HCT116 (cell line): ENCODE results near the gene ZNF488. TPM values are rescaled to one million over a fixed set of nuclear protein-coding genes. Genes with fewer than 3 reads are reported as not detected.

Source experiments
- ATAC-seq: fragments of 200-7000 bp; cut with Tn5 transposase; 2 replicates; pipeline ENCODE4 v1.9.1; 2020; ENCODE audit warnings: mild to moderate bottlenecking, moderate library complexity
- BruUV-seq: library from RNA; stranded (reverse); fragments of 400-500 nt; replicated peaks from 2 replicates; lab custom pipeline; 2021; lab: Mats Ljungman, UMichigan
- CTCF ChIA-PET: fragments of 300-600 bp; sonication (Branson Sonifier 250); formaldehyde crosslinking; loops from one replicate; lab custom pipeline; 2021; ENCODE audit warnings: antibody characterized with exemption; lab: Charles Lee
- POLR2A ChIA-PET: fragments of 300-600, 350-600 bp; sonication (Branson Sonifier 250); formaldehyde crosslinking; loops from one replicate; lab custom pipeline; 2021; ENCODE audit warnings: antibody characterized with exemption; lab: Charles Lee
- RAD21 ChIA-PET, 2 experiments: fragments of 300-600 bp; sonication (Branson Sonifier 250); formaldehyde crosslinking; loops; one replicate each; lab custom pipeline; 2023; ENCODE audit warnings: low total read pairs in 2 of 2; ENCODE audit not compliant: uncharacterized antibody in 2 of 2, unreplicated experiment in 2 of 2, low non-redundant PET in 1 of 2; lab: Charles Lee
- DNase-seq: peaks from one replicate; pipeline ENCODE4 v3.0.0-alpha.2; 2010; ENCODE audit warnings: low read depth, low spot score
- H2AFZ ChIP-seq: fragments of 200-600 bp; shearing (Covaris generic), sonication (generic); 2 replicates; pipeline ENCODE4 v1.6.1; 2017; ENCODE audit warnings: low read depth, mixed run types, mixed read lengths, antibody characterized with exemption, low read length; ENCODE audit not compliant: poor library complexity, severe bottlenecking
- H3K27ac ChIP-seq: 2 replicates; pipeline ENCODE4 v1.5.1; 2012; ENCODE audit warnings: low read depth, low read length
- H3K27me3 ChIP-seq: fragments of 200-600 bp; sonication (generic); 2 replicates; pipeline ENCODE4 v1.6.1; 2016; ENCODE audit warnings: mixed run types, low read length, mixed read lengths; ENCODE audit not compliant: insufficient read depth
- H3K36me3 ChIP-seq, 2 experiments: fragments of 200-500 bp in 1 of 2; fragments of 200-600 bp in 1 of 2; sonication (Bioruptor generic) in 1 of 2; sonication (generic) in 1 of 2; 2 replicates each; pipeline versions ENCODE4 v1.5.1 to v1.6.1; 2014 to 2016; ENCODE audit warnings: low read length in 2 of 2, inconsistent platforms in 1 of 2, mixed read lengths in 1 of 2, mixed run types in 1 of 2; ENCODE audit not compliant: insufficient read depth in 2 of 2, control insufficient read depth in 1 of 2
- H3K4me1 ChIP-seq, 2 experiments: fragments of 200-600 bp in 1 of 2; sonication (generic) in 1 of 2; 2 replicates each; pipeline versions ENCODE4 v1.5.1 to v1.6.1; 2012 to 2017; ENCODE audit warnings: low read length in 2 of 2, inconsistent platforms in 1 of 2, mild to moderate bottlenecking in 1 of 2, mixed read lengths in 1 of 2, mixed run types in 1 of 2, moderate library complexity in 1 of 2; ENCODE audit not compliant: insufficient read depth in 2 of 2, control insufficient read depth in 1 of 2
- H3K4me2 ChIP-seq: fragments of 200-600 bp; sonication (generic); 2 replicates; pipeline ENCODE4 v1.6.1; 2017; ENCODE audit warnings: mixed run types, low read length, mixed read lengths
- H3K4me3 ChIP-seq, 2 experiments: fragments of 200-600 bp in 1 of 2; sonication (generic) in 1 of 2; replicated peaks in 1 of 2; 2 replicates each; pipeline ENCODE4 v1.5.1; 2011 to 2016; ENCODE audit warnings: low read length in 2 of 2, control low read depth in 1 of 2, low read depth in 1 of 2, mild to moderate bottlenecking in 1 of 2, mixed read lengths in 1 of 2, mixed run types in 1 of 2
- H3K79me2 ChIP-seq: fragments of 200-600 bp; sonication (generic); 2 replicates; pipeline ENCODE4 v1.6.1; 2017; ENCODE audit warnings: mild to moderate bottlenecking, mixed run types, low read length, moderate library complexity, mixed read lengths; ENCODE audit not compliant: insufficient read depth
- H3K9ac ChIP-seq: fragments of 200-600 bp; sonication (generic); 2 replicates; pipeline ENCODE4 v1.6.1; 2016; ENCODE audit warnings: low read length, mixed read lengths
- H3K9me2 ChIP-seq: fragments of 200-600 bp; sonication (generic), shearing (Covaris generic); 2 replicates; pipeline ENCODE4 v1.6.1; 2017; ENCODE audit warnings: mixed run types, mild to moderate bottlenecking, moderate library complexity; ENCODE audit not compliant: insufficient read depth
- H3K9me3 ChIP-seq, 2 experiments: fragments of 200-500 bp in 1 of 2; fragments of 200-600 bp in 1 of 2; sonication (Bioruptor generic) in 1 of 2; sonication (generic) in 1 of 2; 2 replicates each; pipeline ENCODE4 v1.6.1; 2014 to 2017; ENCODE audit warnings: low read length in 2 of 2, mixed read lengths in 2 of 2, inconsistent platforms in 1 of 2, low read depth in 1 of 2, mild to moderate bottlenecking in 1 of 2, mixed run types in 1 of 2, moderate library complexity in 1 of 2; ENCODE audit not compliant: control insufficient read depth in 1 of 2, insufficient read depth in 1 of 2
- H4K20me1 ChIP-seq: fragments of 200-600 bp; sonication (generic), shearing (Covaris generic); 2 replicates; pipeline ENCODE4 v1.6.1; 2017; ENCODE audit warnings: mixed run types, mild to moderate bottlenecking, moderate library complexity; ENCODE audit not compliant: insufficient read depth
- CBX3 ChIP-seq: IDR thresholded peaks from 2 replicates; pipeline ENCODE4 v1.6.1; 2012; ENCODE audit warnings: low read depth
- CEBPB ChIP-seq: IDR thresholded peaks from 2 replicates; pipeline ENCODE4 v1.6.1; 2012; ENCODE audit warnings: low read depth
- CTCF ChIP-seq, 3 experiments: fragments of 200-600 bp in 1 of 3; sonication (generic) in 1 of 3; IDR thresholded peaks in 2 of 3; conservative IDR thresholded peaks in 1 of 3; 2 replicates each; pipeline ENCODE4 v1.5.1; 2012 to 2017; ENCODE audit warnings: low read depth in 2 of 3, low read length in 2 of 3, antibody characterized with exemption in 1 of 3, borderline replicate concordance in 1 of 3, control low read depth in 1 of 3, mild to moderate bottlenecking in 1 of 3, mixed read lengths in 1 of 3, mixed run types in 1 of 3, moderate library complexity in 1 of 3; ENCODE audit not compliant: insufficient read depth in 1 of 3
- EGR1 ChIP-seq: IDR thresholded peaks from 2 replicates; pipeline ENCODE4 v1.6.1; 2012; ENCODE audit warnings: low read depth
- EZH2 ChIP-seq: fragments of 200-600 bp; sonication (generic); IDR thresholded peaks from 2 replicates; pipeline ENCODE4 v1.6.1; 2017; ENCODE audit warnings: antibody characterized with exemption, mixed run types
- EZH2phosphoT487 ChIP-seq: fragments of 200-600 bp; IDR thresholded peaks from 2 replicates; pipeline ENCODE4 v1.6.1; 2018; ENCODE audit warnings: antibody characterized with exemption, borderline replicate concordance
- JUND ChIP-seq: IDR thresholded peaks from 2 replicates; pipeline ENCODE4 v1.6.1; 2012
- POLR2AphosphoS5 ChIP-seq: IDR thresholded peaks from 2 replicates; pipeline ENCODE4 v1.6.1; 2011; ENCODE audit warnings: mild to moderate bottlenecking, low read depth, low read length, moderate library complexity
- RAD21 ChIP-seq: IDR thresholded peaks from 2 replicates; pipeline ENCODE4 v1.6.1; 2012; ENCODE audit warnings: low read depth, mild to moderate bottlenecking
- REST ChIP-seq: IDR thresholded peaks from 2 replicates; pipeline ENCODE4 v1.6.1; 2012; ENCODE audit warnings: low read depth
- SIN3A ChIP-seq: IDR thresholded peaks from 2 replicates; pipeline ENCODE4 v1.6.1; 2012; ENCODE audit warnings: low read depth
- SRF ChIP-seq: IDR thresholded peaks from 2 replicates; pipeline ENCODE4 v1.6.1; 2012; ENCODE audit warnings: low read depth
- TCF7L2 ChIP-seq: IDR thresholded peaks from 2 replicates; pipeline ENCODE4 v1.7.0; 2011; ENCODE audit warnings: borderline replicate concordance, inconsistent platforms; ENCODE audit not compliant: insufficient read depth, insufficient read length; ENCODE audit errors: extremely low read depth
- YY1 ChIP-seq: IDR thresholded peaks from 2 replicates; pipeline ENCODE4 v1.6.1; 2011; ENCODE audit warnings: low read length, low read depth, moderate library complexity, mild to moderate bottlenecking; ENCODE audit not compliant: insufficient replicate concordance; ENCODE audit errors: extremely low read depth
- ZNF274 ChIP-seq: fragments of 200-500 bp; sonication (Bioruptor generic); IDR thresholded peaks from 2 replicates; pipeline ENCODE4 v1.6.1; 2014; ENCODE audit warnings: mild to moderate bottlenecking, low read depth, low read length, inconsistent platforms
- intact Hi-C: fragments of 100-400 bp; cut with micrococcal nuclease; formaldehyde crosslinking; loops from 2 replicates; pipeline ENCODE4 v1.10.0; 2022
- total RNA-seq: library from RNA; stranded (reverse); gene quantifications from one replicate; pipeline ENCODE4 v1.2.1, GENCODE V29; 2021; ENCODE audit not compliant: unreplicated experiment
- TF ChIP-seq, protein P1 (sequence below): IDR thresholded peaks from 2 replicates; pipeline ENCODE4 v1.6.1; 2011; ENCODE audit warnings: mild to moderate bottlenecking, low read length, moderate library complexity; ENCODE audit not compliant: insufficient replicate concordance; ENCODE audit errors: extremely low read depth

Gene ZNF488
- total RNA-seq, 1 experiment from 2014 or later: 3.9 TPM

DNA sequence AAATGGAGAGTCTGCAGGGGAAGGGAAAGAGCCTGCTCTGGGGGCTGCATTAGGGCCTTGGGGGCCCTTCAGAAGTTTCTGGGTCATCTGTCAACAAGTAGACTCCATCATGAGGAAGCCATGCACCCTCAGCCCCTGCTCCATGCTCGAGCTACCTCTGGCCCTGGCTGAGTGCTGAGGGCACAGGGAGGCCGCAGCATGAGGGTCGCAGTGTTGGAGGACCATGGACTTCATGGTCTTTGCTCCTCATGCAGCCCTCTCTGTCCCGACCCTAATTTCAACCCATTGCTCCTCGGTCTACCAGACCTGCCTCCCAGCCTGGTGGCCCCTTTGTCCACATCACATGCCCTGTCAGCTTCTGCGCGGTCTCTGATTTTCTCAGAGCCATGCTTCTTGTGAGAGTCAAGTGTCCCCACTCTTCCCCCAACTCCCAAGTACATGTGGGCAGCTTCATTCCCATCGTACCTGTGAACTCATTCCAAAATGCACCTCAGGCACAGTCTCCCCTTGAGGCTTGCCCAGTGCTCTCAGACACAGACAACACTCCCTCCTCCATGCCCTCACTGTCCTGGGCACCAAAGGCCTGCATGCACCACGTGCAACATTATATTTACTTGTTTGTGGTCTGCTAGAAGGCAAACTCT is 14.7 kb downstream of the ZNF488 start (continued):
- TF ChIP-seq EZH2: no peak
- no peak for TF ChIP-seq SIN3A
- TF ChIP-seq, all 23 proteins: peak for 0

GRCh38 chr10:47368431-47369180 is 15.5 kb downstream of the ZNF488 start:
- Histone ChIP-seq H3K27ac (no peak overlapping the region), H3K79me2 (no peaks in the 10 kb centered on the region), H2AFZ (no peak overlapping the region), H3K4me3 (no peak overlapping the region), H3K9me3 (no peaks in the 10 kb centered on the region), H3K9me2 (no peaks in the 10 kb centered on the region), H3K27me3 (no peaks in the 10 kb centered on the region), H3K4me1 (peaks cover 0 to 6% of the 10 kb centered on the region in 2 experiments; a peak in 1 of 4 replicates), H3K9ac (no peak overlapping the region), H4K20me1 (no peaks in the 10 kb centered on the region), H3K36me3 (no peaks in the 10 kb centered on the region), H3K4me2 (no peak overlapping the region)
- intact Hi-C loops: no loop called here
- CTCF ChIA-PET: no interaction called here
- ATAC-seq (no peak), DNase-seq (no peak)
- no TSS peak for BruUV-seq
- POLR2A ChIA-PET: no interaction called here
- RAD21 ChIA-PET: no interaction called here
- TF ChIP-seq ZNF274 (no peak), CTCF (IDR thresholded peaks at IDR 0.05 in 2 of 3, conservative IDR thresholded peaks at IDR 0.05 in 1 of 3; ENCODE audit: borderline replicate concordance in 1 of 3, insufficient read depth in 1 of 3, low read depth in 2 of 3, low read length in 2 of 3) (no peak), EZH2 (no peak), JUND (no peak), CBX3 (no peak), SRF (no peak), TCF7L2 (no peak), EZH2phosphoT487 (no peak), RAD21 (no peak), EGR1 (no peak), REST (no peak), SIN3A (no peak), CEBPB (no peak), YY1 (no peak), POLR2AphosphoS5 (no peak)
- TF ChIP-seq, protein P1, sequence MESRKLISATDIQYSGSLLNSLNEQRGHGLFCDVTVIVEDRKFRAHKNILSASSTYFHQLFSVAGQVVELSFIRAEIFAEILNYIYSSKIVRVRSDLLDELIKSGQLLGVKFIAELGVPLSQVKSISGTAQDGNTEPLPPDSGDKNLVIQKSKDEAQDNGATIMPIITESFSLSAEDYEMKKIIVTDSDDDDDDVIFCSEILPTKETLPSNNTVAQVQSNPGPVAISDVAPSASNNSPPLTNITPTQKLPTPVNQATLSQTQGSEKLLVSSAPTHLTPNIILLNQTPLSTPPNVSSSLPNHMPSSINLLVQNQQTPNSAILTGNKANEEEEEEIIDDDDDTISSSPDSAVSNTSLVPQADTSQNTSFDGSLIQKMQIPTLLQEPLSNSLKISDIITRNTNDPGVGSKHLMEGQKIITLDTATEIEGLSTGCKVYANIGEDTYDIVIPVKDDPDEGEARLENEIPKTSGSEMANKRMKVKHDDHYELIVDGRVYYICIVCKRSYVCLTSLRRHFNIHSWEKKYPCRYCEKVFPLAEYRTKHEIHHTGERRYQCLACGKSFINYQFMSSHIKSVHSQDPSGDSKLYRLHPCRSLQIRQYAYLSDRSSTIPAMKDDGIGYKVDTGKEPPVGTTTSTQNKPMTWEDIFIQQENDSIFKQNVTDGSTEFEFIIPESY: no peak
